Measurements from ENCODE around the gene GAS6.

DNA sequence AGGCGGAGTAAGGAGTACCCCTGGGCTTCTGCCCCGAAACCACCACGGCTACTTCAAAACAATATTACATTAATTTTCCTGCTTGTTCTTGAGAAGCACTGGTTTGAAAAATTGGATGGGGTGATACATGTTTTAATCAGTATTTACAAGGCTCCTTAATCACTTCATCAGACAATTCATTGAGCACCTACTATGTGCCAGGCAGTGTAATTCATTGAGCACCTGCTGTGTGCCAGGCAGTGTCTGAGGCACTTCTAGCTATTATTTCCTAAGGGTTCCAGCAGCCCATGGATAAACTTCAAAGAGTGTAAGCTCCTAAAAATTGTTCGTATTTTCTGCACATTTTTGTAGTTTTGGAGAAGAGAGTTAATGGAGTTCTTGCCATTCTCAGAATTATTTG lies 1.6 kb upstream of the GAS6 start:
- TF ChIP-seq EZH2phosphoT487 (IDR thresholded peaks at IDR 0.05; ENCODE audit: insufficient read depth, low read depth) = no peak
- TF ChIP-seq EZH2 (IDR thresholded peaks at IDR 0.05; ENCODE audit: insufficient read depth, poor library complexity, severe bottlenecking) = no peak

Measured in GM23248 (cell line).